CD4-positive, alpha-beta T cell (primary cell): ENCODE results near the gene SMARCB1. TPM values are rescaled to one million over a fixed set of nuclear protein-coding genes. Genes with fewer than 3 reads are reported as not detected.

Experiments used
- ATAC-seq: fragments of 200-7000 bp; cut with Tn5 transposase; one replicate; pipeline ENCODE4 v1.10.0; 2022; ENCODE audit warnings: mild to moderate bottlenecking; ENCODE audit not compliant: poor library complexity
- CTCF ChIA-PET: fragments of 350-600 bp; sonication (Branson Sonifier 250); formaldehyde crosslinking; loops from one replicate; lab custom pipeline; 2021; ENCODE audit warnings: antibody characterized with exemption, inconsistent platforms; lab: Charles Lee
- POLR2A ChIA-PET: fragments of 350-600 bp; sonication (Branson Sonifier 250); formaldehyde crosslinking; loops from one replicate; lab custom pipeline; 2021; ENCODE audit warnings: antibody characterized with exemption, inconsistent platforms; lab: Charles Lee
- DNase-seq, 14 experiments: peaks; one replicate each; pipeline ENCODE4 v3.0.0-alpha.2; 2013 to 2020; ENCODE audit warnings: mixed read lengths in 2 of 14
- H3K27ac ChIP-seq, 2 donors: one replicate each; pipeline versions ENCODE4 v1.5.1 to v1.7.0; 2013; ENCODE audit warnings: low read length in 2 of 2, low read depth in 1 of 2, mild to moderate bottlenecking in 1 of 2
- H3K27me3 ChIP-seq, 2 experiments: 1 replicate in 1 of 2; 2 replicates in 1 of 2; pipeline versions ENCODE4 v1.6.1 to v1.7.0; 2013; ENCODE audit warnings: low read length in 2 of 2, control low read depth in 1 of 2, mild to moderate bottlenecking in 1 of 2, moderate library complexity in 1 of 2; ENCODE audit not compliant: insufficient read depth in 2 of 2, control insufficient read depth in 1 of 2
- H3K36me3 ChIP-seq: one replicate; pipeline ENCODE4 v1.6.1; 2013; ENCODE audit warnings: low read length, control low read depth; ENCODE audit not compliant: insufficient read depth
- H3K4me1 ChIP-seq: one replicate; pipeline ENCODE4 v1.6.1; 2013; ENCODE audit warnings: low read length, control low read depth; ENCODE audit not compliant: insufficient read depth
- H3K4me3 ChIP-seq: one replicate; pipeline ENCODE4 v1.5.1; 2013; ENCODE audit warnings: mild to moderate bottlenecking, low read length, moderate library complexity
- H3K9me3 ChIP-seq, 2 experiments: 1 replicate in 1 of 2; 2 replicates in 1 of 2; pipeline versions ENCODE4 v1.6.1 to v1.7.0; 2013; ENCODE audit warnings: low read length in 2 of 2, mild to moderate bottlenecking in 2 of 2, control low read depth in 1 of 2, moderate library complexity in 1 of 2; ENCODE audit not compliant: control insufficient read depth in 1 of 2, insufficient read depth in 1 of 2
- H3K27ac Mint-ChIP-seq: one replicate; pipeline ENCODE4 v1.8.0; 2020; ENCODE audit warnings: mixed read lengths
- H3K27me3 Mint-ChIP-seq: one replicate; pipeline ENCODE4 v1.8.0; 2021; ENCODE audit warnings: mixed read lengths
- H3K36me3 Mint-ChIP-seq: one replicate; pipeline ENCODE4 v1.8.0; 2021; ENCODE audit warnings: low read depth, mixed read lengths
- H3K4me1 Mint-ChIP-seq: one replicate; pipeline ENCODE4 v1.8.0; 2021; ENCODE audit warnings: low read depth, mixed read lengths
- H3K4me3 Mint-ChIP-seq: one replicate; pipeline ENCODE4 v1.8.0; 2020; ENCODE audit warnings: mild to moderate bottlenecking, mixed read lengths
- H3K9me3 Mint-ChIP-seq: one replicate; pipeline ENCODE4 v1.8.0; 2020; ENCODE audit warnings: mixed read lengths
- intact Hi-C, 2 experiments: fragments of 100-400 bp; cut with DNase I in 1 of 2; cut with micrococcal nuclease in 1 of 2; formaldehyde crosslinking; loops; one replicate each; pipeline versions ENCODE4 v1.15.1 to v1.9.0; 2023 to 2025; cut with DNase I, micrococcal nuclease
- total RNA-seq, 174 experiments: library from RNA in 2 of 174; stranded (reverse) in 2 of 174; gene quantifications; one replicate each; pipeline ENCODE4 v1.2.3 and lab custom pipeline; 2021 to 2026
- TF ChIP-seq, protein P1 (sequence below): fragments of 200-600 bp; IDR thresholded peaks from one replicate; pipeline ENCODE4 v1.8.0; 2022; ENCODE audit warnings: antibody characterized with exemption, mild to moderate bottlenecking

Gene SMARCB1
- total RNA-seq, 2 experiments from 2014 or later: 40.3 to 41.7 TPM

DNA sequence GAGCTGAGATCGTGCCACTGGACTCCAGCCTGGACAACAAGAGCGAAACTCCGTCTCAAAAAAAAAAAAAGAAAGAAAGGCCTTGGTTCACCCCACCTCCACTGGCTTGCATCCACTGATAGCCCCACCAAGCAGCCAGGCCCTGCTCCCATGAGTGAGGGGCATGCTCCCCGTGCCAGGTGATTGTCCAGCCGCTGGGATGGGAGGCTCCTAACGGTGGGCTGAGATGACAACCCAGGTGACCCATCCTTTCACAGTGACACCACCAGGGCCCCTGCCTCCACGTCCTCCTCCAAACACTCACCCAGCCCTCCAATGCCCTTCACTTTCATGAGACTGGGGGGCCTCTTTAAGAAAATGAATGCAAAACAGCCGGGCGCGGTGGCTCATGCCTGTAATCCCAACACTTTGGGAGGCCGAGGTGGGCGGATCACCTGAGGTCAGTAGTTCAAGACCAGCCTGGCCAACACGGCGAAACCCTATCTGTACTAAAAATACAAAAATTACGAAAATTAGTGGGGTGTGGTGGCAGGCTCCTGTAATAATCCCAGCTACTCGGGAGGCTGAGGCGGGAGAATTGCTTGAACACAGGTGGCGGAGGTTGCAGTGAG, 60.6 kb downstream of the SMARCB1 start:
- H3K27me3 Mint-ChIP-seq: no peaks in the 10 kb centered on the region
- no peak overlapping the region for H3K27ac Mint-ChIP-seq
- Histone ChIP-seq H3K27ac (no peak overlapping the region), H3K36me3 (no peaks in the 10 kb centered on the region), H3K4me1 (peaks cover 11% of the 10 kb centered on the region), H3K27me3 (peaks cover 0 to 2% of the 10 kb centered on the region in 2 experiments), H3K9me3 (no peaks in the 10 kb centered on the region), H3K4me3 (no peak overlapping the region)
- ChIA-PET CTCF (interaction anchor here (0.7 kb wide), 1 partner anchor 16 kb away, joined by 3 read pairs; no protein-coding TSS in a partner anchor), POLR2A (no interaction called here)
- ATAC-seq: no peak
- TF ChIP-seq, protein P1, sequence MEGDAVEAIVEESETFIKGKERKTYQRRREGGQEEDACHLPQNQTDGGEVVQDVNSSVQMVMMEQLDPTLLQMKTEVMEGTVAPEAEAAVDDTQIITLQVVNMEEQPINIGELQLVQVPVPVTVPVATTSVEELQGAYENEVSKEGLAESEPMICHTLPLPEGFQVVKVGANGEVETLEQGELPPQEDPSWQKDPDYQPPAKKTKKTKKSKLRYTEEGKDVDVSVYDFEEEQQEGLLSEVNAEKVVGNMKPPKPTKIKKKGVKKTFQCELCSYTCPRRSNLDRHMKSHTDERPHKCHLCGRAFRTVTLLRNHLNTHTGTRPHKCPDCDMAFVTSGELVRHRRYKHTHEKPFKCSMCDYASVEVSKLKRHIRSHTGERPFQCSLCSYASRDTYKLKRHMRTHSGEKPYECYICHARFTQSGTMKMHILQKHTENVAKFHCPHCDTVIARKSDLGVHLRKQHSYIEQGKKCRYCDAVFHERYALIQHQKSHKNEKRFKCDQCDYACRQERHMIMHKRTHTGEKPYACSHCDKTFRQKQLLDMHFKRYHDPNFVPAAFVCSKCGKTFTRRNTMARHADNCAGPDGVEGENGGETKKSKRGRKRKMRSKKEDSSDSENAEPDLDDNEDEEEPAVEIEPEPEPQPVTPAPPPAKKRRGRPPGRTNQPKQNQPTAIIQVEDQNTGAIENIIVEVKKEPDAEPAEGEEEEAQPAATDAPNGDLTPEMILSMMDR: no peak
- intact Hi-C loops: loop anchor here (1.0 to 5.0 kb wide), 5 partner anchors 75 to 305 kb away; partner anchors contain the start of genes CHCHD10 (in 1 of the 2) and MMP11 (in 1 of the 2)
- no peaks in the 10 kb centered on the region for H3K36me3 Mint-ChIP-seq
- no peaks in the 10 kb centered on the region for H3K9me3 Mint-ChIP-seq
- DNase-seq: no peak
- H3K4me3 Mint-ChIP-seq: no peak overlapping the region
- H3K4me1 Mint-ChIP-seq: no peaks in the 10 kb centered on the region

DNA sequence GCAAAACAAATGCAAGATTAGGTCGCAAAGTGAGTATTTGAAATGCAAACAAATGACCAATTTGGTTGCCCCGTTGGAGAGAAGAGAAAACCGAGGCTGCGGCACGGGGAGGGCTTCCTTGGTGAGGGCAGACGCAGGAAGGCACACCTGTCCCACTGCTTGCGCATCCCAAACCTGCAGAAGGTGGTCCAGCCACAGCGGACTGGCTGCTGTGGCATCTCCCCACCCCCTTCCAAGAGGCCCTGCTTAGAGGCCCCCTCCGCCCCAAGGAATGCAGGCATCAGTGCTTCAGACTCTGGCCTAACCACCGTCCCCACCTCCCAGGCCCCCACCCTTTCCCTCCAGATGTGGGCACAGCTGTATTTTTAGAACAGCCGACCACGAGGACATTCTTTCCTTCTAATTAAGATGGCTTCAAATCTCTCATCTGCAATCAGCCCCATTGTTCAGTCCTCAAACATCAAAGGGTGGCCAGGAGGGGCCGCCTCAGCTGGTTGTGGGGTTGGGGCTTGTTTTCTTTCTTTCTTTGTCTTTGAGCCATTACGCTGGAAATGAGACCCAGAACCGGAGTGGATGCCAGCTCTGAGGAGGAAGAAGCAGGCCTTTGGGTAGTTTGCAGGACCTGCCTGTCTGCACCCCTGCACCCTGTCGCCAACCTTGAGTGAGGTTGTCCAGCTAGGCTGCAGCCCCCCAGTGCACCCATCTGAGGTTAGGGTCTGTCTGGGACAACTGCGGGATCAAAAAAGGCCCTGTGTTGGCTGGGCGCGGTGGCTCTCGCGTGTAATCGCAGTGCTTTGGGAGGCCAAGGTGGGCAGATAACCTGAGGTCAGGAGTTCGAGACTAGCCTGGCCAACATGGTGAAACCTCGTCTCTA, 61.5 kb downstream of the SMARCB1 start:
- Mint-ChIP-seq H3K4me3 (no peak overlapping the region), H3K27me3 (no peaks in the 10 kb centered on the region), H3K9me3 (no peaks in the 10 kb centered on the region), H3K36me3 (no peaks in the 10 kb centered on the region), H3K4me1 (no peaks in the 10 kb centered on the region), H3K27ac (no peak overlapping the region)
- Histone ChIP-seq H3K36me3 (no peaks in the 10 kb centered on the region), H3K27ac (no peak overlapping the region), H3K9me3 (no peaks in the 10 kb centered on the region), H3K4me3 (no peak overlapping the region), H3K4me1 (peaks cover 11% of the 10 kb centered on the region), H3K27me3 (peaks cover 0 to 2% of the 10 kb centered on the region in 2 experiments)
- DNase-seq (no peak), ATAC-seq (no peak)
- intact Hi-C loops: loop anchor here (1.0 to 5.0 kb wide), 5 partner anchors 76 to 306 kb away; partner anchors contain the start of genes CHCHD10 (in 1 of the 2) and MMP11 (in 1 of the 2)
- POLR2A ChIA-PET: no interaction called here
- TF ChIP-seq, protein P1: no peak
- CTCF ChIA-PET: interaction anchor here (0.7 to 2.3 kb wide), 2 partner anchors 10 to 15 kb away, joined by 3 to 33 read pairs; partner anchors contain the start of gene SLC2A11
